Upper lobe of right lung (tissue), 1 donor: Measurements from ENCODE around the gene SPIN1. TPM values are rescaled to one million over a fixed set of nuclear protein-coding genes. Genes with fewer than 3 reads are reported as not detected.

ENCODE experiments used
- ATAC-seq: fragments of 200-7000 bp; cut with Tn5 transposase; one replicate; pipeline ENCODE4 v1.9.1; 2020; ENCODE audit warnings: mild to moderate bottlenecking, moderate library complexity
- DNase-seq: peaks from one replicate; pipeline ENCODE4 v3.0.0-alpha.2; 2020
- H3K27ac ChIP-seq: fragments of 200-600 bp; one replicate; pipeline ENCODE4 v1.8.0; 2022
- H3K27me3 ChIP-seq: fragments of 200-600 bp; one replicate; pipeline ENCODE4 v1.8.0; 2022; ENCODE audit warnings: mild to moderate bottlenecking
- H3K36me3 ChIP-seq: fragments of 200-600 bp; one replicate; pipeline ENCODE4 v1.8.0; 2022
- H3K4me1 ChIP-seq: fragments of 200-600 bp; one replicate; pipeline ENCODE4 v1.8.0; 2022
- H3K4me3 ChIP-seq: fragments of 200-600 bp; one replicate; pipeline ENCODE4 v1.8.0; 2022; ENCODE audit warnings: mild to moderate bottlenecking
- H3K9me3 ChIP-seq: fragments of 200-600 bp; one replicate; pipeline ENCODE4 v1.8.0; 2022
- CTCF ChIP-seq: fragments of 200-600 bp; IDR thresholded peaks from one replicate; pipeline ENCODE4 v1.8.0; 2022; ENCODE audit warnings: antibody characterized with exemption
- intact Hi-C: fragments of 100-400 bp; cut with DNase I; formaldehyde crosslinking; loops from one replicate; pipeline ENCODE4 v1.11.0; 2022
- total RNA-seq: library from RNA; stranded (reverse); fragmentation: NEBNext Ultra II Directional; extraction: Animal tissue kit (Norgen Biotek cat#: 25700); gene quantifications from one replicate; pipeline ENCODE4 v1.2.1, GENCODE V29; 2021
- donor health status: DM: no; HTN: yes; CAD: no; lungs with severe emphysema.

The SPIN1 gene
- total RNA-seq, 1 donor from 2014 or later, result 69.2 TPM

DNA sequence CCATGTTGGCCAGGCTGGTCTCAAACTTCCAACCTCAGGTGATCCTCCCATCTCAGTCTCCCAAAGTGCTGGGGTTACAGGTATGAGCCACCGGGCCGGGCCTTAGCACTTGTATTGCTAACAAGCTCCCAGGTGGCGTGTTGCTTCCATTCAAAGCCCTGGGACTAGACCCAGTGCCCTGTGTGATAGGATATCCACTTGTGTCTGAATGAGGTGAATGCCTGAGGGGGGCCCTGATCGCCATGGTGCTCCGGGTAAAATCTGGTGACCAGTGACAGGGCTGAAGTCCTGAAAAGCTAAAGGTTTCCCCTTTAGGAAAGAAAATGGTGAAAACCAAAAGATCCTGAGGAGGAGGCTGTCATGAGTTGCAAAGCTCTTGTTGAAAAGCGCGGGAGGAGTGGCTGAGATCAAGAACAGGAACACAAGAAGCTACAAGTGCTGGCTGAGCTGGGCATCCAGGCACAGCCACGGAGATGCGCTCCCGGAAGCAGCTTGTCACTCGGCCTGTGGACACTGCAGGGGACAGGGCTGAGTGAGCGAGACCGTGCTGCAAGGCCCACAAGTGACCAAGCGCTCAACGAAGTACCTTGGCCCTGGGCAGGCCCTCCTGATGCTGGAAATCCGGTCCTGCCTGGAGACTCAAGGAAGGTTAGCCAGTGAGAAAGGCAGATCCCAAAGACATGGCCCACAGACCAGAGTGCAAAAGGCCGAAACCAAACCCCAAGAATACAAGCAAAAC, 106.9 kb downstream of the SPIN1 start:
- DNase-seq (peak; percentile 27), ATAC-seq (no peak)
- Histone ChIP-seq H3K27me3 (no peaks in the 10 kb centered on the region), H3K4me3 (no peak overlapping the region), H3K27ac (no peak overlapping the region), H3K9me3 (no peaks in the 10 kb centered on the region), H3K4me1 (no peaks in the 10 kb centered on the region), H3K36me3 (no peaks in the 10 kb centered on the region)
- intact Hi-C loops, result no loop called here
- TF ChIP-seq CTCF, result no peak

DNA sequence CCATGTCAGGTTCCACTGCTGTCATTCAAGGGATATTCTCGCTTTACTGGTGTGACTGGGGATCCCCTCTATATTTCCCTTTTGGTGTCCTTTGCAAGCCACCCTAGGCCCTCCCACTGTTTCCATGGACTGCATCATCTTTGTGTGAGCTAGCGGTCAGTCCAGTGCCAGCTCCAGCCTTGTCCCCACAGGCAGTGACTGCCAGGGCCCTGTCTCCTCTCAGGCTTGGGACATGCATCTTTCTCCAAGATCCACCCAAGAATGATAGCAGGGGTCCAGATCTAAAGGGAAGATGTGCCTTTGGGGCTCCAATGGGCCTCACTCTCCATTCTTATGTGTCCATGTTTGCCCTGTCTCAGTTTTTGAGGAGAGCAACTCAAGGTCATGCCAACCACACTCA, 109.0 kb downstream of the SPIN1 start:
- intact Hi-C loops, result no loop called here
- H3K27ac ChIP-seq, result no peak overlapping the region
- H3K9me3 ChIP-seq, result no peaks in the 10 kb centered on the region
- no peak overlapping the region for H3K4me3 ChIP-seq
- H3K36me3 ChIP-seq, result no peaks in the 10 kb centered on the region
- no peaks in the 10 kb centered on the region for H3K27me3 ChIP-seq
- DNase-seq, result peak; percentile 26
- no peaks in the 10 kb centered on the region for H3K4me1 ChIP-seq
- no peak for TF ChIP-seq CTCF
- ATAC-seq, result no peak

DNA sequence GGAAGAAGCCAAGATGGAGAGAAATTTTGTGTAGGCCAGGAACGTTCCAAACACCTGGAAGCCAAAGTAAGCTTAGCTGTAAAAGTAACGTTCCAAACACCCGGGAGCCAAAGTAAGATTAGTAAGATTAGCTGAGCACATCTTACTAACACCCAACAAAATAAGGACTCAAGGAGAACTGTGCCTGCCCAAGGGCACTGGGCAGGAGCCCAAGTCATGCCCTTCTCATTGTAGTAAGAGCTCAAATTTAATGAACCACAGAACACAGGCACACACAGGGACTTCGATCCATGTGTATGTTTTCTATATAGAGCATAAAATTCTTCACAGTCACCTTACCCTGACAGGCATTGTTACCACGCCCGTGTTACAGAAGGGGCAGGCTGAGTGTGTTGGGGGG, 110.6 kb downstream of the SPIN1 start:
- no peaks in the 10 kb centered on the region for H3K27me3 ChIP-seq
- no peak overlapping the region for H3K4me3 ChIP-seq
- intact Hi-C loops, result no loop called here
- no peaks in the 10 kb centered on the region for H3K9me3 ChIP-seq
- DNase-seq, result no peak
- TF ChIP-seq CTCF, result no peak
- no peak for ATAC-seq
- H3K36me3 ChIP-seq, result no peaks in the 10 kb centered on the region
- H3K4me1 ChIP-seq, result no peaks in the 10 kb centered on the region
- H3K27ac ChIP-seq, result no peak overlapping the region

GRCh38 chr9:88501086-88501485, 112.8 kb downstream of the SPIN1 start:
- Histone ChIP-seq H3K4me3 (no peak overlapping the region), H3K36me3 (no peaks in the 10 kb centered on the region), H3K9me3 (no peaks in the 10 kb centered on the region), H3K27me3 (no peaks in the 10 kb centered on the region), H3K4me1 (no peaks in the 10 kb centered on the region), H3K27ac (no peak overlapping the region)
- ATAC-seq (no peak), DNase-seq (peak; percentile 23)
- intact Hi-C loops, result no loop called here
- no peak for TF ChIP-seq CTCF

DNA sequence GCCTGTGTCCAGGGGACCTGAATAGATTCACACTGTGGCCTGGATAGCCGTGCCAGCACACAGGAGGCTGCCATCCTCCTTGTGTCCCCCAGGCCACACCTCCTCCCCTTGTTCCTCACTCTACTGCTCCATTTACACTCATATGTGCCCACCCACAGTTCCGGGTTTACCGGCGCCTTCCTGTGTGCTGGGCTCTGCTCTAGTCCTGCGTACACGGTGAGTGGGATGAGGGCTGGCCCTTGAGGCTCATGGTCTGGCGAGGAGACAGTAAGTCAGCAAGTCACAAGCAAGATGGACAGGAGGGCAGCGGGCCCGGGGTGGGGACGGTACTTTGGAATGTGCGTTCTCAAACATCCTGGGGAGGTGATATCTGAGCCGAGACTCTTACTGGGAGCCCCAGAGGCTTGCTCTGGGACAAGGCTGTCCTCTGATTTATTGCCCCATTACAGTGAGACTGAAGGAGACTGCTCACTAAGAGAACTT, 114.3 kb downstream of the SPIN1 start:
- TF ChIP-seq CTCF, result no peak
- Histone ChIP-seq H3K9me3 (no peaks in the 10 kb centered on the region), H3K27ac (no peak overlapping the region), H3K4me1 (no peaks in the 10 kb centered on the region), H3K36me3 (no peaks in the 10 kb centered on the region), H3K27me3 (no peaks in the 10 kb centered on the region), H3K4me3 (no peak overlapping the region)
- DNase-seq, result peak; percentile 41
- ATAC-seq, result no peak
- intact Hi-C loops, result no loop called here
